T-helper 1 cell treated with Interleukin-12 subunit alpha and Interleukin-12 subunit beta and Interleukin-4 antibody, amounts not matched to agents 30 ng/mL and 1 ng/mL, for 36 hours (primary cell): ENCODE measurements around the gene MPO. TPM values are rescaled to one million over a fixed set of nuclear protein-coding genes. Genes with fewer than 3 reads are reported as not detected.

Experiments
- intact Hi-C: fragments of 100-400 bp; cut with micrococcal nuclease; formaldehyde crosslinking; loops from one replicate; pipeline ENCODE4 v1.15.1; 2024
- total RNA-seq: library from RNA; stranded (reverse); gene quantifications from 2 replicates; pipeline ENCODE4 v1.2.3, GENCODE V29; 2022

MPO gene
- total RNA-seq, 1 donor from 2014 or later = 0.07 TPM

- intact Hi-C loops = no loop called here
These were observed 13.1 kb downstream of the MPO start for GRCh38 chr17:58267347-58268324.

DNA sequence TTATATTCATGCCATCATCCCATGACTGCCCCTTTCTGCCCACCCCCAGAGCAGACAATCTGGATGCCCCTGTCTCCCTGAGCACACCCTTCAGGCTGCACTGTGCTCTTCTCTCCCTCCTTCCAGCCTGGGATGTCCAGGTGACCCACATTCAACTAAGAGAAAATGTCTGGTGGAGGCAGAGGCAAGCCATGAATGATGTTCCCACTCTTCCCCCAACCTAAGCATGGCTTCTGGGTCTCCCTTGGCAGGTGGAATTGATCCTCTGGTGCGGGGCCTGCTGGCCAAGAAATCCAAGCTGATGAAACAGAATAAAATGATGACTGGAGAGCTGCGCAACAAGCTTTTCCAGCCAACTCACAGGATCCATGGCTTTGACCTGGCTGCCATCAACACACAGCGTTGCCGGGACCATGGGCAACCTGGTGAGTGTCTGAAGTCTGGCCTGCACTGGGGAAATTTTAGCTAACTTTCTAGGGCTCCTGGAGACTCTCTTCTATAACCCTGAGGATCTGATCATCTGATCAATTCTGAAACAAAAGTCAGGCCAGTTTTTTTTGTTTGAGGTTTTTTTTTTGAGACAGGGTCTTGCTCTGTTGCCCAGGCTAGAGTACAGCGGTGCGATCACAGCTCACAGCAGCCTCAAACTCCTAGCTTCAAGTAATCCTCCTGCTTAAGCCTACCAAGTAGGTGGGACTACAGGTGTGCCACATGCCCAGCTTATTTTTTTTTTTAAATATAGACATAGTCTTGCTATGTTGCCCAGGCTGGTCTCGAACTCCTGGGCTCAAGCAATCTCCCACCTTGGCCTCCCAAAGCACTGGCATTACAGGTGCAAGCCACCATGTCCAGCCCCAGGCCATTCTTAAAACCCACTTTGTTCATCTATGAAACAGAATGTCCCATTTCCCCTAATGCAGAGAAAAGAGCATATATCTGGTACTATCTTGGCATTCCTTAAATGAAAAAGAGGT is 14.5 kb downstream of the MPO start:
- intact Hi-C loops = no loop called here

DNA sequence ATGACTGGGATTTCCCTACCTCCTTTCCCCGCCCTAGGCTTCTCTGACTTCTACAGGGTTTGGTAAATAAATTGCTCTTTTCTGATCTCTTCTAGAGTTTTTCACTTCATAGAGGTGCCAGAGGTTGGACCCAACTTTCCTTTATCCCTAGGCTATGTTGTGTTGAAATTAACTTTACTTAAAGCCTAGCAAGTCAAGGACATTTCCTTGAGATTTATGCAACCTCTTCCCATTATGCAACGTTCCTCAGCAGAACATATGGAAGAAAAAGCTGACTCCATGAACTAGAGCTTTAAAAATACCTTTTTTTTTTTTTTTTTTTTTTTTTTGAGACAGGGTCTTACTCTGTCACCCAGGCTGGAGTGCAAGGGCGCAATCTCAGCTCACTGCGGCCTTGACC is 15.5 kb downstream of the MPO start:
- intact Hi-C loops = no loop called here

DNA sequence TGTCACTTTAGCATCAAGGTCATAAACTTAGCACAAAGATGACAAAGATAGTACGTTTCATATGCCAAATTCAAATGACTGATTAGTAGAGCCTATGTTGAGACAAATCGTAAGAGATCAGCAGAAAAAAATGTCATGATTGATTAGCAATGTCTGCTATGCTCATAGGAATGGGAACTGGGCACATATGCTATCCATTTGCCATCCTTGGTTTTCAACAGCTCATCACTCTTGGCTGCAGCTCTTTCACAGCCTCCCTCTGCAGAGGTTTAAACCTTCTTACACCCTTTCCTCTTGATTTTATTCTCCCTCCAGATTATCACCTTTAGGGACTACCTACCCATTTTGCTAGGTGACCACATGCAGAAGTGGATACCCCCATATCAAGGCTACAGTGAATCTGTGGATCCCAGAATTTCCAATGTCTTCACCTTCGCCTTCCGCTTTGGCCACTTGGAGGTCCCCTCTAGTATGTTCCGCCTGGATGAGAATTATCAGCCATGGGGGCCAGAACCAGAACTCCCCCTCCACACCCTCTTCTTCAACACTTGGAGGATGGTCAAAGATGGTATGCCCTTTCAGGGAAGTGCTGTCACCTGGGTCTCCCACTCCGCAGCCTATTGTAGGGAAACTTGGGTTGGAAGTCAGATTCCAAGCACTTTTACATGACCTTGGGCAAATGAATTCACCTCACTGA is 16.2 kb downstream of the MPO start:
- intact Hi-C loops = no loop called here

DNA sequence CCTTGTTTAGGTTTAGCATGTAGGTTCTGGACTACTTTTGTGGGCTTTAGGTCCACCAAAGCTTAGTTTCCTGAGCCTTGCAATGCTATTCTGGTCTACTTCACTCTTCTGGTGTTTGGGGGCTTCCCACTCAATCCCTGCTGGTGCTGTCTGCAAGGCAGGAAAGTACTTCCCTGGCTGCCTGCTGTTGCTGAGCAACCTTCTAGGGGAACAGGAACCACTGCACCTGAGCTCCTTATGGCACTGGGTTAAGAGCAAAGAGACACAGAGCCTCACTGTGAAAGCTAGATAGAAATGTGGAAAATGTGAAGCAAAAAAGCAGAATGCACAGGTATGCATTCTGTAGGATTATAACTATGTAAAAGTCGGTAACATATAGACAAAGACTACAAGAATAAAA is 17.0 kb downstream of the MPO start:
- intact Hi-C loops = no loop called here

DNA sequence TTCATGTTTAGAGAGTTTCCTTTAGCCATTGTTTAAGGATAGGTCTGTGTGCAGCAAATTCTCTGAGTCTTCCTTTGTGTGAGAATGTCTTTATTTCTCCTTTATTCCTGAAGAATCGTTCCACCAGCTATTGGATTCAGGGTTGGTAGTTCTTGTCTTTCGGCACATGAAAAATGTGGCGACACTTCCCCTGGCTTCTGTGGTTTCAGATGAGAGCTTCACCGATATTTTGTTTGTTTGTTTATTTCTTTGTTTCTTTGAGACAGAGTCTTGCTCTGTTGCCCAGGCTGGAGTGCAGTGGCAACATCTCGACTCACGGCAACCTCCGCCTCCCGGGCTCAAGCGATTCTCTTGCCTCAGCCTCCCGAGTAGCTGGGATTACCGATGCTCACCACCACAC is 18.6 kb downstream of the MPO start:
- intact Hi-C loops = no loop called here

- intact Hi-C loops = no loop called here
These were observed 25.9 kb downstream of the MPO start for GRCh38 chr17:58254803-58255202.

DNA sequence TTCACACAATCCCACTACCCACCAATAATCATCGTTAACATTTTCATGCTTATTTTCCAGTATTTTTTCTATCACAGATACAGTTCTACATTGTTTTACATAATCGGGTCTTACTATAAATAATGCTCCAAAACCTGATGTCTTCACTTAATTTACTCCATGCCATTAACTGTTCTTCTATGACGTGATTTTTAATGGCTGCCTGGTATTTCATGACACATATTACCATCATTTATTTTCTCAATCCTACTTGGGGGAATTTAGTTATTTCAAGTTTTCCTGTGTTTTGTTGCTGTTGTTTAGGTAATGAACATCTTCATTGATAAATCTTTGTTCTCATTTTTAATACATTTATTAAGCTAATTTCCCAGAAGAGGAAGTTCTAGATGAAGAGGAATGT is 27.7 kb downstream of the MPO start:
- intact Hi-C loops = no loop called here

- intact Hi-C loops = no loop called here
These were observed 28.6 kb downstream of the MPO start for GRCh38 chr17:58252141-58252540.

DNA sequence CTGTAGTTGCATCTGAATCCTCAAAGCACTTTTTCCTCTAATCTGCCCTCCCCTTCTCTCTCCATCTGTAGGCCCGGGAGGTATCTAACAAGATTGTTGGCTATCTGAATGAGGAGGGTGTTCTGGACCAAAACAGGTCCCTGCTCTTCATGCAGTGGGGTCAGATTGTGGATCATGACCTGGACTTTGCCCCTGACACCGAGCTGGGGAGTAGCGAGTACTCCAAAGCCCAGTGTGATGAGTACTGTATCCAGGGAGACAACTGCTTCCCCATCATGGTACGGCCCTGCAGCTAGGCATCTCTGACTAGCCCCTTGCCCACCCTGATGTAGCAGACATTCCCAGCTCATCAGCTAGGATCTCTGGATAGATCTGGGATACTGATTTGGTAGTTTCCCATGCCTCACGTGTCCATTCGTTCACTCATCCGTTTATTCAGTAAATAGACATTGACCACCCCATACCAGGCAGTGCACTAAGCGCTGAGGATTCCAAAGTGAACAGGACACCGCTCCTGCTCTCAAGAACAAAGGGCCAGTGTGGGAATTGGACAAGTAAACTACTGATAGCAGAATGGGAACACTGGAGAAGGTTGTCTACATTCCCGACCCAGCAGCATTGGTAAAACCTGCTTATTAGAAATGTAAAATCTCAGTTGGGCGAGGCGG is 30.3 kb downstream of the MPO start:
- intact Hi-C loops = no loop called here

DNA sequence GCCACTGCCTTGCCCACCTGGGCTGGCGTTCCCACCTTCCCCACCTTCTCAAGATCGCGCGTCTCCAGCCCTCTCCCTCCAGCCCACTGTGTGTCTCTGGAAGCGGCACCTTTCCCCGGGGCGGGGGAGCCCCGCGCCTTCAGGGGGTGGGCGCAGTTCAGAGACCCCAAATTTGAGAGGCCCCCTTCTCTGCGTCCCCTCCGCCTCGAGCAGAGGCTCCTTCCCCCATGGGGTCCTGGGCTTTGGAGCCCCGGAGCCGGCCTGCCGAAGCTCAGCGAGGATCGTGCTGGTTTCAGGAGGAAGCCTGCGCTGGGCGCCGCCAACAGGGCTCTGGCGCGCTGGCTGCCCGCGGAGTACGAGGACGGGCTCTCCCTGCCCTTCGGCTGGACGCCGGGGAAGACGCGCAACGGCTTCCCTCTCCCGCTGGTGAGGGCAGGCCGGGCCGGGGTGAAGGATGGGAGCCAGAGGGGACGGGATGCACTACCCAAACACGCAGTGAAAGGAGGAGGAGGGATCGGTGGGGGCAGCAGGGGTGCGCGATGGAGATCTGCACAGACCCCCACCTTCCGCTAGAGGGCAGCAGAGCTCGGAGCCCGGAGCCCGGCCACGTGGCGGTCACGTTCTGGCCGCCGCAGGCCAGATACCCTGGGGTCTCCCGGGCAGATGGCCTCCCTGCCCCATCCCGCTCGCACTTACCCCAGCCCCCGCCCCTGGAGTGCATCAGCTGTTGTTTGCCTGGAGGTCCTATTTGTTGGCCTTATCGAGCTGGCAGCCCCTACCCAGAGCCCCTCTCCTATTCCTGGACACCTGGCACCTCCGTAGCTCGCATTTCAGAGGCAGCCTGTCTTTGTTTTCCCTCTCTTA is 31.2 kb downstream of the MPO start:
- intact Hi-C loops = loop anchor here (1.0 kb wide), 3 partner anchors 30 to 198 kb away; partner anchors contain the start of genes MKS1 and RNF43

DNA sequence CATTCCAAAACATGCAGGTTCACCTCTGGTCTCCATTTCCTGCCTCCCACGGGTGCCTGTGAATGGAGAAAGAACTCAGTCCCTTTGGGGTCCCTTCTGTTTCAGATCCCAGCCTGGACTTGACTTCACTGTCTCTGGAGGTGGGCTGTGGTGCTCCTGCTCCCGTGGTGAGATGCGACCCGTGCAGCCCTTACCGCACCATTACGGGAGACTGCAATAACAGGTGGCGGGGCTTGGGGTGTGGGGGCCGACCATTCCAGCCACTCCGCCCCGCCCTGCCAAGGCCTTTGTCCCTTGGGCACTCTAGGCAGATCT is 31.8 kb downstream of the MPO start:
- intact Hi-C loops = loop anchor here (1.0 kb wide), 3 partner anchors 30 to 198 kb away; partner anchors contain the start of genes MKS1 and RNF43

DNA sequence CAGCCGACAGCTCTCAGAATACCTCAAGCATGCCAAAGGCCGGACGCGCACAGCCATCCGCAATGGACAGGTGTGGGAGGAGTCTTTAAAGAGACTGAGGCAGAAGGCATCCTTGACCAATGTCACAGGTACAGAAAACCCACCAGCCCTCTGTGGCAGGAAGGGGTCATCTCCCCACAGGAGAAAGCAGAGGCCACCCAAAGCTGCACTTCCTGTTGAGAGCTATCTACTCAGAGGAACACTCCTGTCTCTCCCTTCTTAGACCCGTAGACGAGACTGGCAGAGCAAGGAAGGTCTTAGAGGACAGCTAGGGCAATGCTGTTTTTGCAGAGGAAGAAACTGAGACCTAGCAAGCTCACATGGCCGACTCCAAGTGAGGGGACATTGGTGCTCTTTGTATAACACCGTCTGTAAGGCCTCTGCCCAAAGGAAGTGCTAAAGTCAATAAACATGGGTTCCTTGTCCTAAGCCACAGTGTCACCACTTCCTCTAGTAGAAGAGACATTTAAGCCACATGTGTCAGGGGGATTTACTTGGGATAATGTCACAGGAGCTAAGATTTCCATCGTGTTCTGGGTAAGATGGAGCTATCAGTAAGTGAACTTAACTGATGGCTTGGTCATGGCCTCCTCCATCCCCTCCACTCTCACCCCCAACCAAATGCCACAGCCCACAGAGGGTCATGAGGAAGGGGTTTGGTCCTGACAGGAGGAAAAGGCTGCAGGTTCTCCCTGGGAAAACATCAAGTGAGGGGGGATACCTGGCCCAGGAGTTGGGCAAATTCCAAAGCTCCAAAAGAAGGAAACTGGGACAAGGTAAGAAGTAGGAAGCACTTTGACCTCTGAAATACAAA is 33.0 kb downstream of the MPO start:
- intact Hi-C loops = no loop called here

GRCh38 chr17:58246781-58247180 is 34.0 kb downstream of the MPO start:
- intact Hi-C loops = no loop called here

- intact Hi-C loops = no loop called here
These were observed 34.5 kb downstream of the MPO start for GRCh38 chr17:58246104-58246740.

DNA sequence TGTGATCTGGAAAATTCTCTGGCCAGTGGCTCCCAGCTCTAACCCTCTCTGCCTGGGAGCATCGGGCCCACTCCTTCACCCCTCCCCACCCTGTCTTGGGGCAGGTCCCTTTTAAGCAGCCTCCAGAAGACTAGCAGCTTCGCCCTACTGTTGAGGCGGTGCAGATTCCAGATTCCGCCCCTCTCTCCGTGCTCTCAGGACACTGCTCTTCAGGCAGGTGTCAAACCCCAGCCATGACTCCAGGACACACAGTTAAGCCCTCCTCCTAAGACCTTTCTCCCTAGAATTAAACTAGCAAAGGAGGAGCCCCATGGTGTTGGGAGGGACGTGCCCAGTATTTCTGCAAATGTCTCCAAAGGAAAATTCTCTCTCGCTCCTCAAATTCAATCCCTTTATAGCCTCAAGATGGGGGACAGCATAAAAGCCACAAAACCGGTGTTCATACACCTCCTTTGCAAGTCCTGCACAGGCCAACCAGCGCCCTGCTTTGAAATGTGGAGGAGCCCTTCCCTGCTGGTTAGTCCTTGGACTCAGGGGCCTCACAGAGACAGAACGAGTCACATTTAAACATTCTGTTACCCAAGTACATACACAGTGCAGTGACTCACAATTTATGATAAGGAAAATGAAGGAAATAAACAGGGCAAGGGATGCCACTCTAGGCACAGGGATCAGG is 35.2 kb downstream of the MPO start:
- intact Hi-C loops = no loop called here

DNA sequence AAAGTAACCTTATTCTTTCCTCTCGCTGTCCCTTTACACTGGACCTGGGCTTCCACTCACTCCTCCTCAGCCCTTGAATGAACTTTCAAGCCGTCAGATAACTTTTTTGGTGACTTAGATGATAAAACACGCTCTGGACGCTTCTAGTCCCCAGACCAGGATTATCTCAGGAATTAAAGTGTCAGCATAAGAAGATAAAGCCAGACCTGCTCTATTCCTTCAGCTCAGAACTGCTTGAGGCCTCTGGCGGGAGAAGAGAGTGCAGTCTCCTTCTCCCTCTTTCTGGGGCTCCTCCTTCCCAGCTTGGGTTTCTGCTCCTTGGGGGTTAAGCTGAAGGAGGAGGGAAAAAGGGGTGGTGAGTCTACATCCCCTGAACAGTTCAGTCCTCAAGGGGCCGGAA is 35.8 kb downstream of the MPO start:
- intact Hi-C loops = no loop called here
